Measurements from ENCODE around the gene SUN5.

DNA sequence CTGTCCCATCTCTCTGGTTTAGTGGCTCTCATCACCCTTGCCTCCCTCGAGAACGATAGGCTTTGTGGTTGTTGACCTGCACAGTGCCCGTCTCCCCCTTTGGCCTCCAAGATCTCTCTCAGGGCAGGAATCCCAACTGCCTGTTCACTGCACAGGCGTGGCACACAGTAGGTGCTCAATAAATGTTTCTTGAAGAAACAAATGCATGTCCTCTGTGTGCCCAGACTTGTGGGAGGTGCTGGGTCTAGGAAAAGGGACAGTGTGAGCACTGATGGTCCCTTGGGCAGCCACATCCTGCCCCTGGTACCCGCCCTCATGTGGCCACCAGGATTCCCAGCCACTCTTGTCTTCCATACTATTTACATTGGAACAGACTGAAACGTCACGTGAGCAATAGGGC lies 24.6 kb upstream of the SUN5 start:
- TF ChIP-seq, protein P1, sequence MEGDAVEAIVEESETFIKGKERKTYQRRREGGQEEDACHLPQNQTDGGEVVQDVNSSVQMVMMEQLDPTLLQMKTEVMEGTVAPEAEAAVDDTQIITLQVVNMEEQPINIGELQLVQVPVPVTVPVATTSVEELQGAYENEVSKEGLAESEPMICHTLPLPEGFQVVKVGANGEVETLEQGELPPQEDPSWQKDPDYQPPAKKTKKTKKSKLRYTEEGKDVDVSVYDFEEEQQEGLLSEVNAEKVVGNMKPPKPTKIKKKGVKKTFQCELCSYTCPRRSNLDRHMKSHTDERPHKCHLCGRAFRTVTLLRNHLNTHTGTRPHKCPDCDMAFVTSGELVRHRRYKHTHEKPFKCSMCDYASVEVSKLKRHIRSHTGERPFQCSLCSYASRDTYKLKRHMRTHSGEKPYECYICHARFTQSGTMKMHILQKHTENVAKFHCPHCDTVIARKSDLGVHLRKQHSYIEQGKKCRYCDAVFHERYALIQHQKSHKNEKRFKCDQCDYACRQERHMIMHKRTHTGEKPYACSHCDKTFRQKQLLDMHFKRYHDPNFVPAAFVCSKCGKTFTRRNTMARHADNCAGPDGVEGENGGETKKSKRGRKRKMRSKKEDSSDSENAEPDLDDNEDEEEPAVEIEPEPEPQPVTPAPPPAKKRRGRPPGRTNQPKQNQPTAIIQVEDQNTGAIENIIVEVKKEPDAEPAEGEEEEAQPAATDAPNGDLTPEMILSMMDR (IDR thresholded peaks at IDR 0.05; ENCODE audit: low read depth, low read length, poor library complexity, severe bottlenecking), result no peak
- no peak for TF ChIP-seq EZH2phosphoT487 (IDR thresholded peaks at IDR 0.05; ENCODE audit: borderline replicate concordance, low read length)

All from DOHH2 (cell line).